PFSK-1 (cell line): ENCODE measurements around the gene MAP2K1.

Experiments used
- FOXP2 ChIP-seq: optimal IDR thresholded peaks from 2 replicates; pipeline ENCODE3; 2011; ENCODE audit warnings: borderline replicate concordance, control low read depth, inconsistent platforms; ENCODE audit not compliant: insufficient read depth; ENCODE audit errors: extremely low read length, extremely low read depth
- POLR2AphosphoS5 ChIP-seq: IDR thresholded peaks from 2 replicates; pipeline ENCODE4 v1.6.1; 2012; ENCODE audit warnings: low read depth, mild to moderate bottlenecking, control low read depth, low read length, moderate library complexity
- REST ChIP-seq, 2 experiments: IDR thresholded peaks; 2 replicates each; pipeline versions ENCODE4 v1.6.1 to v1.8.0; 2011 to 2012; ENCODE audit warnings: low read depth in 2 of 2, low read length in 2 of 2, control low read depth in 1 of 2, inconsistent platforms in 1 of 2, mild to moderate bottlenecking in 1 of 2, moderate library complexity in 1 of 2; ENCODE audit not compliant: insufficient read depth in 1 of 2
- SIN3A ChIP-seq: IDR thresholded peaks from 2 replicates; pipeline ENCODE4 v1.6.1; 2012; ENCODE audit warnings: mild to moderate bottlenecking, low read length, moderate library complexity, borderline replicate concordance; ENCODE audit not compliant: insufficient read depth
- TAF1 ChIP-seq: IDR thresholded peaks from 2 replicates; pipeline ENCODE4 v1.6.1; 2012; ENCODE audit warnings: low read length, control low read depth, borderline replicate concordance; ENCODE audit not compliant: insufficient read depth

MAP2K1 gene

GRCh38 chr15:66514586-66514985 lies 127.9 kb downstream of the MAP2K1 start:
- TF ChIP-seq FOXP2, result no peak
- no peak for TF ChIP-seq TAF1
- TF ChIP-seq SIN3A, result no peak
- no peak for TF ChIP-seq POLR2AphosphoS5
- no peak for TF ChIP-seq REST (IDR thresholded peaks at IDR 0.05; ENCODE audit: insufficient read depth in 1 of 2, low read depth in 2 of 2, low read length in 2 of 2)

- TF ChIP-seq FOXP2 (no peak), SIN3A (no peak), TAF1 (no peak), REST (IDR thresholded peaks at IDR 0.05; ENCODE audit: insufficient read depth in 1 of 2, low read depth in 2 of 2, low read length in 2 of 2) (no peak), POLR2AphosphoS5 (no peak)
Measured at GRCh38 chr15:66515901-66516322, 129.2 kb downstream of the MAP2K1 start.

GRCh38 chr15:66523926-66524325 lies 137.2 kb downstream of the MAP2K1 start:
- no peak for TF ChIP-seq FOXP2
- TF ChIP-seq SIN3A, result no peak
- no peak for TF ChIP-seq TAF1
- TF ChIP-seq POLR2AphosphoS5, result no peak
- TF ChIP-seq REST (IDR thresholded peaks at IDR 0.05; ENCODE audit: insufficient read depth in 1 of 2, low read depth in 2 of 2, low read length in 2 of 2), result no peak

DNA sequence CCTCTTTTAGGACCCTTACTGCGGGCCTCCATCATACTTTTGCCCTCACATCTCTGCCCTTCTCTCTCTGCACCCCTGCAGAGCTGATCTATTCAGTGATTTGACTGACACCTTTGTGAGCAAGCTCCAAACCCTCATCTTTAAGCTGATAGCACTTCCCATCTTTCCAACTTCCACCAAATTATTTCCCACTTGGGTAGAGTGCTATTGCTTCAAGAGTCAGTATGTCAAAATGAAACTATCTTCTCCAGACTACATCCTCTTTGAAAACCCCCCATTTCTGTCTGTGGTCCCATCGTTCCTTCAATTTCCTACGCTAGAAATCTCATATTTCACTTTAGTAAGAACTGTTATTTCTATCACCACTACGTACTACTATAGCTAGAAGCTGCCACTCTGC lies 138.1 kb downstream of the MAP2K1 start:
- TF ChIP-seq TAF1, result no peak
- TF ChIP-seq FOXP2, result no peak
- no peak for TF ChIP-seq SIN3A
- TF ChIP-seq POLR2AphosphoS5, result no peak
- TF ChIP-seq REST (IDR thresholded peaks at IDR 0.05; ENCODE audit: insufficient read depth in 1 of 2, low read depth in 2 of 2, low read length in 2 of 2), result no peak

GRCh38 chr15:66535056-66535455 lies 148.3 kb downstream of the MAP2K1 start:
- TF ChIP-seq REST (IDR thresholded peaks at IDR 0.05; ENCODE audit: insufficient read depth in 1 of 2, low read depth in 2 of 2, low read length in 2 of 2), result no peak
- TF ChIP-seq FOXP2, result no peak
- TF ChIP-seq SIN3A, result no peak
- TF ChIP-seq POLR2AphosphoS5, result no peak
- TF ChIP-seq TAF1, result no peak
